Glomerular visceral epithelial cell (primary cell): Measurements from ENCODE around the gene TMEM63A.
"Not testable (repeated sequence)": the region's sequence is repeated elsewhere in the genome, so short reads cannot be mapped to it uniquely, and the experiment has no call there.

Experiments
- DNase-seq: peaks from one replicate; pipeline ENCODE4 v3.0.0-alpha.2; 2016; ENCODE audit errors: extremely low spot score

TMEM63A gene

DNA sequence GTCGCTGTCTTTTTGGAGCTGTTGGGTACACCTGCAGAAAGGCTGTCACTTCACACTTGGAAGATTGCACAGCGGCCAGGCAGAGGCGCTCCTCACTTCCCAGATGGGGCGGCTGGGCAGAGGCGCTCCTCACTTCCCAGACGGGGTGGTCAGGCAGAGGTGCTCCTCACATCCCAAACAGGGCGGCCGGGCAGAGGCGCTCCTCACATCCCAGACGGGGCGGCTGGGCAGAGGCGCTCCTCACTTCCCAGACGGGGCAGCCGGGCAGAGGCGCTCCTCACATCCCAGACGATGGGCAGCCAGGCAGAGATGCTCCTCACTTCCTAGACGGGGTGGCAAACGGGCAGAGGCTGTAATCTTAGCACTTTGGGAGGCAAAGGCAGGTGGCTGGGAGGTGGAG lies 86.1 kb downstream of the TMEM63A start:
- DNase-seq = not testable (repeated sequence)
